HepG2 (cell line): ENCODE measurements around the gene ARCN1. TPM values are rescaled to one million over a fixed set of nuclear protein-coding genes. Genes with fewer than 3 reads are reported as not detected.

ENCODE experiments used
- AHDC1 ChIP-seq: sonication (generic); formaldehyde crosslinking; IDR thresholded peaks from 2 replicates; pipeline ENCODE4 v1.5.1; 2020; ENCODE audit warnings: mild to moderate bottlenecking, missing genetic modification reagents, borderline replicate concordance
- BHLHE40 ChIP-seq: IDR thresholded peaks from 2 replicates; pipeline ENCODE4 v1.6.1; 2011; ENCODE audit warnings: low read length, improper control_type of control experiment
- FOSL2 ChIP-seq: sonication (generic); formaldehyde crosslinking; IDR thresholded peaks from 2 replicates; pipeline ENCODE4 v1.4.0; 2020; ENCODE audit warnings: missing genetic modification reagents
- HIC2 ChIP-seq: sonication (generic); formaldehyde crosslinking; IDR thresholded peaks from 2 replicates; pipeline ENCODE4 v1.9.0; 2022; ENCODE audit warnings: low read depth, missing genetic modification reagents
- HNF4G ChIP-seq, 2 experiments: sonication (generic) in 1 of 2; formaldehyde crosslinking in 1 of 2; IDR thresholded peaks; 2 replicates each; pipeline versions ENCODE4 v1.4.0 to v1.6.1; 2011 to 2020; ENCODE audit warnings: borderline replicate concordance in 2 of 2, low read depth in 2 of 2, mild to moderate bottlenecking in 2 of 2, low read length in 1 of 2, missing genetic modification reagents in 1 of 2, moderate library complexity in 1 of 2
- MEF2D ChIP-seq: sonication (generic); formaldehyde crosslinking; IDR thresholded peaks from 2 replicates; pipeline ENCODE4 v1.5.1; 2020; ENCODE audit warnings: mild to moderate bottlenecking, missing genetic modification reagents
- MLX ChIP-seq: IDR thresholded peaks from 2 replicates; pipeline ENCODE4 v1.6.1; 2016
- MYC ChIP-seq: sonication (generic); formaldehyde crosslinking; IDR thresholded peaks from 2 replicates; pipeline ENCODE4 v1.9.0; 2021; ENCODE audit warnings: missing genetic modification reagents, borderline replicate concordance
- NRL ChIP-seq: sonication (generic); formaldehyde crosslinking; IDR thresholded peaks from 2 replicates; pipeline ENCODE4 v1.5.0; 2020; ENCODE audit warnings: missing genetic modification reagents, mild to moderate bottlenecking, moderate library complexity, borderline replicate concordance
- RXRA ChIP-seq: sonication (generic); formaldehyde crosslinking; IDR thresholded peaks from 2 replicates; pipeline ENCODE4 v1.5.1; 2020; ENCODE audit warnings: missing genetic modification reagents
- SOX5 ChIP-seq: IDR thresholded peaks from 2 replicates; pipeline ENCODE4 v1.6.1; 2016; ENCODE audit warnings: borderline replicate concordance
- TBX2 ChIP-seq: sonication (generic); formaldehyde crosslinking; IDR thresholded peaks from 2 replicates; pipeline ENCODE4 v1.5.0; 2020; ENCODE audit warnings: missing genetic modification reagents, mild to moderate bottlenecking, borderline replicate concordance
- TCF7 ChIP-seq: sonication (generic); IDR thresholded peaks from 2 replicates; pipeline ENCODE4 v1.6.1; 2016; ENCODE audit warnings: antibody characterized with exemption, low read depth
- TRIM24 ChIP-seq: sonication (generic); formaldehyde crosslinking; IDR thresholded peaks from 2 replicates; pipeline ENCODE4 v1.8.0; 2022; ENCODE audit warnings: mild to moderate bottlenecking, missing genetic modification reagents
- ZBTB7A ChIP-seq: sonication (generic); formaldehyde crosslinking; IDR thresholded peaks from 2 replicates; pipeline ENCODE4 v1.8.0; 2022; ENCODE audit warnings: mild to moderate bottlenecking, missing genetic modification reagents
- ZEB1 ChIP-seq: IDR thresholded peaks from 2 replicates; pipeline ENCODE4 v1.6.1; 2012; ENCODE audit warnings: mild to moderate bottlenecking, low read depth, inconsistent platforms; ENCODE audit not compliant: insufficient replicate concordance
- polyA plus RNA-seq, 8 experiments: library from polyadenylated mRNA; depleted of rRNA in 3 of 8; stranded (reverse) in 7 of 8; unstranded in 1 of 8; fragments of >200 nt; fragmentation: Illumina TruSeq in 4 of 8; extraction: Trizol in 4 of 8; gene quantifications; 2 replicates each; pipeline versions ENCODE4 v1.2.1 to v1.2.3, GENCODE V29; 2011 to 2016; ENCODE audit warnings: low read depth in 4 of 8, missing spikeins in 1 of 8, mixed read lengths in 1 of 8; ENCODE audit not compliant: insufficient read depth in 1 of 8
- total RNA-seq, 5 experiments: library from RNA; depleted of rRNA; stranded (reverse); fragments of >200 nt; fragmentation: Illumina TruSeq; extraction: Trizol; gene quantifications; 2 replicates each; pipeline ENCODE4 v1.2.3, GENCODE V29; 2016; ENCODE audit warnings: low read depth in 1 of 5
- TF ChIP-seq, protein P1 (sequence below): sonication (generic); formaldehyde crosslinking; IDR thresholded peaks from 2 replicates; pipeline ENCODE4 v1.5.0; 2020; ENCODE audit warnings: mild to moderate bottlenecking, missing genetic modification reagents
- TF ChIP-seq, protein P2 (sequence below): sonication (generic); formaldehyde crosslinking; IDR thresholded peaks from 2 replicates; pipeline ENCODE4 v1.4.0; 2020; ENCODE audit warnings: missing genetic modification reagents

Gene ARCN1
- total and polyA plus RNA-seq, 2 of the 13 experiments (the other 11 are each of a cell fraction or from before 2014, with no cell fraction given) = 148 to 200 TPM

DNA sequence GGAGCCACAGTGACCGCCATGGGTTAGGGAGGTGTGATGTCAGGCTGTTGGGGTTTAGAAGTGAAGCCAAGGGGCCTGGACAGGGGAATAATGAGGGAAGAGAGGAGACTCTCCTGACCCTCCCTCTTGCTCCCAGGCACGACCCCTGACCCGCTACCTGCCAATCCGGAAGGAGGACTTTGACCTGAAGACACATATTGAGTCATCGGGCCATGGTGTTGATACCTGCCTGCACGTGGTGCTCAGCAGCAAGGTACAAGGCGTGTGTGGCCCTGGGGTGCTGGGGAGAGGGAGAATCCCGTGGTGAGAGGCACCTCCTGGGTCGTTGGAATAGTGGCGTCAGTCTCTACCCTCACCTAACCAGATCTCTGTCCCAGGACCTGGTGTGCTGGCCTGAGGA lies 77.7 kb downstream of the ARCN1 start (continued):
- TF ChIP-seq MYC (CRISPR knock-in tag) = peak; percentile 45; the same call in 1 of the 2 replicates
- TF ChIP-seq TBX2 (CRISPR knock-in tag) = peak; percentile 67; the same call in 1 of the 2 replicates
- TF ChIP-seq FOSL2 (CRISPR knock-in tag) = peak; percentile 81
- TF ChIP-seq TRIM24 = peak; percentile 75
- no peak for TF ChIP-seq HIC2 (CRISPR knock-in tag)
- TF ChIP-seq MEF2D (CRISPR knock-in tag) = peak; percentile 64; the same call in 1 of the 2 replicates
- 0 out of 2 replicates have a peak, but pooled peaks have one; percentile 21 for TF ChIP-seq AHDC1
- 0 out of 2 replicates have a peak, but pooled peaks have one; percentile 26 for TF ChIP-seq NRL
- TF ChIP-seq TCF7 = no peak
- peak; percentile 28; the same call in 1 of the 2 replicates for TF ChIP-seq SOX5
- TF ChIP-seq ZEB1 = peak; percentile 87
- peak; percentile 63; the same call in 1 of the 2 replicates for TF ChIP-seq MLX (CRISPR knock-in tag)
- peak; percentile 67; the same call in 1 of the 2 replicates for TF ChIP-seq ZBTB7A (CRISPR knock-in tag)
- TF ChIP-seq BHLHE40 = peak; percentile 76
- TF ChIP-seq, protein P1, sequence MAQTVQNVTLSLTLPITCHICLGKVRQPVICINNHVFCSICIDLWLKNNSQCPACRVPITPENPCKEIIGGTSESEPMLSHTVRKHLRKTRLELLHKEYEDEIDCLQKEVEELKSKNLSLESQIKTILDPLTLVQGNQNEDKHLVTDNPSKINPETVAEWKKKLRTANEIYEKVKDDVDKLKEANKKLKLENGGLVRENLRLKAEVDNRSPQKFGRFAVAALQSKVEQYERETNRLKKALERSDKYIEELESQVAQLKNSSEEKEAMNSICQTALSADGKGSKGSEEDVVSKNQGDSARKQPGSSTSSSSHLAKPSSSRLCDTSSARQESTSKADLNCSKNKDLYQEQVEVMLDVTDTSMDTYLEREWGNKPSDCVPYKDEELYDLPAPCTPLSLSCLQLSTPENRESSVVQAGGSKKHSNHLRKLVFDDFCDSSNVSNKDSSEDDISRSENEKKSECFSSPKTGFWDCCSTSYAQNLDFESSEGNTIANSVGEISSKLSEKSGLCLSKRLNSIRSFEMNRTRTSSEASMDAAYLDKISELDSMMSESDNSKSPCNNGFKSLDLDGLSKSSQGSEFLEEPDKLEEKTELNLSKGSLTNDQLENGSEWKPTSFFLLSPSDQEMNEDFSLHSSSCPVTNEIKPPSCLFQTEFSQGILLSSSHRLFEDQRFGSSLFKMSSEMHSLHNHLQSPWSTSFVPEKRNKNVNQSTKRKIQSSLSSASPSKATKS (CRISPR knock-in tag) = no peak
- peak; percentile 78 for TF ChIP-seq RXRA (CRISPR knock-in tag)
- TF ChIP-seq HNF4G (IDR thresholded peaks at IDR 0.05; ENCODE audit: borderline replicate concordance, low read depth, low read length) = peak; percentile 66; the same call in 1 of the 2 replicates
- peak; percentile 75; the same call in 1 of the 2 replicates for TF ChIP-seq HNF4G (CRISPR knock-in tag; IDR thresholded peaks at IDR 0.05; ENCODE audit: borderline replicate concordance, low read depth)
- TF ChIP-seq, protein P2, sequence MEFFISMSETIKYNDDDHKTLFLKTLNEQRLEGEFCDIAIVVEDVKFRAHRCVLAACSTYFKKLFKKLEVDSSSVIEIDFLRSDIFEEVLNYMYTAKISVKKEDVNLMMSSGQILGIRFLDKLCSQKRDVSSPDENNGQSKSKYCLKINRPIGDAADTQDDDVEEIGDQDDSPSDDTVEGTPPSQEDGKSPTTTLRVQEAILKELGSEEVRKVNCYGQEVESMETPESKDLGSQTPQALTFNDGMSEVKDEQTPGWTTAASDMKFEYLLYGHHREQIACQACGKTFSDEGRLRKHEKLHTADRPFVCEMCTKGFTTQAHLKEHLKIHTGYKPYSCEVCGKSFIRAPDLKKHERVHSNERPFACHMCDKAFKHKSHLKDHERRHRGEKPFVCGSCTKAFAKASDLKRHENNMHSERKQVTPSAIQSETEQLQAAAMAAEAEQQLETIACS (CRISPR knock-in tag) = no peak
